Retinal pigment epithelial cell (primary cell): ENCODE data around the gene MMP2.

Source experiments
- DNase-seq: peaks from one replicate; pipeline ENCODE4 v3.0.0-alpha.2; 2010; ENCODE audit warnings: low read depth
- H3K4me3 ChIP-seq: 2 replicates; pipeline ENCODE4 v1.5.1; 2011; ENCODE audit warnings: mild to moderate bottlenecking, low read length, control low read depth, moderate library complexity
- CTCF ChIP-seq: conservative IDR thresholded peaks from 2 replicates; pipeline ENCODE4 v1.5.1; 2011; ENCODE audit warnings: low read depth, low read length, control low read depth, inconsistent platforms

MMP2 gene

GRCh38 chr16:55505333-55506015 is 26.5 kb downstream of the MMP2 start:
- no peak for DNase-seq
- no peak overlapping the region for H3K4me3 ChIP-seq
- TF ChIP-seq CTCF, result no peak

DNA sequence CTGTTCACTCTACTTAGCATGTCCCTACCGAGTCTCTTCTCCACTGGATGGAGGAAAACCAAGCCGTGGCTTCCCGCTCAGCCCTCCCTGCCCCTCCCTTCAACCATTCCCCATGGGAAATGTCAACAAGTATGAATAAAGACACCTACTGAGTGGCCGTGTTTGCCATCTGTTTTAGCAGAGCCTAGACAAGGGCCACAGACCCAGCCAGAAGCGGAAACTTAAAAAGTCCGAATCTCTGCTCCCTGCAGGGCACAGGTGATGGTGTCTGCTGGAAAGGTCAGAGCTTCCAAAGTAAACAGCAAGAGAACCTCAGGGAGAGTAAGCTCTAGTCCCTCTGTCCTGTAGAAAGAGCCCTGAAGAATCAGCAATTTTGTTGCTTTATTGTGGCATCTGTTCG is 27.1 kb downstream of the MMP2 start:
- no peak for TF ChIP-seq CTCF
- no peak for DNase-seq
- no peak overlapping the region for H3K4me3 ChIP-seq

DNA sequence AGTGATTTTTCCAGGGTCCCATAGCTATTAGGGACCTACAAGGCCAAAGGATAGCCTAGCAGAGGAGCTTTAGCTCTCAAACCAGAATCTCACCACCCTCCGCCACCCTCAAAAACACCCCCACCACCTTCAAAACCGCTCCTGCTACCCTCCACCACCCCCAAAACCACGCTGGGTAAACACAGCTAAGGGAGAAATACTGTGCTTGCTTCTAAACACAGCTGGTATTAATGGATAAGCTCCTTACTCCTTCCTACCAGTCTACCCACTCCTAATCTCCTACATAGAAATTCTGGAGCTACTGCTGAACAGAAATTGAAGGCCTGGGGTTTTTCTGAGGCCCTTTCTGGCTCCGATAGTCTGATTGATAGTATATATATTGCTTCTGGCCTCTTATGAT is 27.7 kb downstream of the MMP2 start:
- DNase-seq, result no peak
- TF ChIP-seq CTCF, result no peak

DNA sequence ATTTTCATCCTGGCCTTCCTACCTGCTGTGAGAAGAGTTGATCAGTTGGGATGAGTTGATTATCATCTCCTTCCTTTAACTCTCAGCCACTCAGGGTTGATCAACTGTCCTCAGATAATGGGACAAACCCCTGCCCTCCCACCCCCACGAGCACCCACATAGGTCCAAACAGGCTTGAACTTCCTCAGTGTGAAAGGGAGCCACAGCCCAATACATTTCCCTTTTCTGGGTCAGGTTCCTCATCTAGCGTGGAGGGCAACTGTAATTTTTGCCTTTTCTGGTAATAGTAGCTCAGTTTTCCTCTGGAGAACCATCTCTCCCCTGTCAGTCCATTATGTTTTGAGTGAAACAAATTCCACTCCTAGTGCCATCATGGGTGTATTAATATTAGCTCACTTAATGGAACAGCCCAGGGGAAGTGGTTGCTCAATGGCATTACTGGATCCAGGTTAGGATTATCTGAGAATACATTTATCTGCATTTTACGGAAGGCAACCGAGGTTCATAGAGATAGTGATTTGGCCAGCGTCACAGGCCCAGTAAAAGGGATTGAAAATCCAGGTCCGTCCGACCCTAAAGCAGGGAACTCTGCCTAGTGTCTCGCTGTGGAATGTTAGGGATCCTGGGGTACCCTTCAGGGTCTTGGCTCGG is 29.4 kb downstream of the MMP2 start:
- DNase-seq, result no peak
- H3K4me3 ChIP-seq, result peak overlapping the region; percentile 74
- TF ChIP-seq CTCF, result no peak

More for the DNA sequence above, 27.7 kb downstream of the MMP2 start:
- no peak overlapping the region for H3K4me3 ChIP-seq

- peak; percentile 0 for TF ChIP-seq CTCF
- peak within 1 kb of the TSS; percentile 74 for H3K4me3 ChIP-seq
- peak; percentile 56 for DNase-seq
Measured at GRCh38 chr16:55508941-55509931, 30.2 kb downstream of the MMP2 start, which contains the start of gene LPCAT2. LPCAT2 (plus strand) TSS chr16:55509072; CDS start chr16:55509182, 110 bp downstream.

- peak overlapping the region; percentile 74 for H3K4me3 ChIP-seq
- no peak for DNase-seq
- TF ChIP-seq CTCF, result no peak
Measured at GRCh38 chr16:55510185-55510805, 31.3 kb downstream of the MMP2 start.
